Measurements from ENCODE around the gene MCF2L2. TPM values are rescaled to one million over a fixed set of nuclear protein-coding genes. Genes with fewer than 3 reads are reported as not detected.

MCF2L2 gene
- total RNA-seq, 1 donor from 2014 or later = 2.0 TPM

DNA sequence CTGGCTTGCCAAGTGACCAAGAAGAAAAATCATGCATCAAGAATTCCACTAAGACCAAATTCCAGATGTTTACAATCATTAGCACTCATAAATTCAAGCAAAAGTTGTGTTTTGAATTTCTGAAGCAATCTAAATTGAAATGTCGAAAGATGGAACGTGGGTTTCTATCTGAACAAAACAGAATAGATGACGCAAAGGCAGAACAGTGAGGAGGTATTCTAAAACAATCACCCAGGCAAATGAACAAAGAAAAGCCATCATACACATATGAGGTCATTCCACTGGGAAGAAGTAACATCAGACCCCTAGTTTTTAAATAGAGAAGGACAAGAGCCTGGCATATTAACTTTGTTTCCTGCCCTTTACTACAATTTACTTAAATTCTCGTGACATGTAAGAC, 58.0 kb downstream of the MCF2L2 start:
- H3K27me3 ChIP-seq = no peaks in the 10 kb centered on the region
- no peaks in the 10 kb centered on the region for H3K36me3 ChIP-seq
- no peak for DNase-seq (ENCODE audit: extremely low spot score in 2 of 2)
- TF ChIP-seq POLR2AphosphoS5 (IDR thresholded peaks at IDR 0.05; ENCODE audit: insufficient read depth in 1 of 2, low read depth in 1 of 2) (no peak), POLR2A (IDR thresholded peaks at IDR 0.05) (no peak)
- TF ChIP-seq, protein P1, sequence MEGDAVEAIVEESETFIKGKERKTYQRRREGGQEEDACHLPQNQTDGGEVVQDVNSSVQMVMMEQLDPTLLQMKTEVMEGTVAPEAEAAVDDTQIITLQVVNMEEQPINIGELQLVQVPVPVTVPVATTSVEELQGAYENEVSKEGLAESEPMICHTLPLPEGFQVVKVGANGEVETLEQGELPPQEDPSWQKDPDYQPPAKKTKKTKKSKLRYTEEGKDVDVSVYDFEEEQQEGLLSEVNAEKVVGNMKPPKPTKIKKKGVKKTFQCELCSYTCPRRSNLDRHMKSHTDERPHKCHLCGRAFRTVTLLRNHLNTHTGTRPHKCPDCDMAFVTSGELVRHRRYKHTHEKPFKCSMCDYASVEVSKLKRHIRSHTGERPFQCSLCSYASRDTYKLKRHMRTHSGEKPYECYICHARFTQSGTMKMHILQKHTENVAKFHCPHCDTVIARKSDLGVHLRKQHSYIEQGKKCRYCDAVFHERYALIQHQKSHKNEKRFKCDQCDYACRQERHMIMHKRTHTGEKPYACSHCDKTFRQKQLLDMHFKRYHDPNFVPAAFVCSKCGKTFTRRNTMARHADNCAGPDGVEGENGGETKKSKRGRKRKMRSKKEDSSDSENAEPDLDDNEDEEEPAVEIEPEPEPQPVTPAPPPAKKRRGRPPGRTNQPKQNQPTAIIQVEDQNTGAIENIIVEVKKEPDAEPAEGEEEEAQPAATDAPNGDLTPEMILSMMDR (IDR thresholded peaks at IDR 0.05) = no peak
- H3K27ac ChIP-seq = peak overlapping the region; percentile 23
- H3K4me1 ChIP-seq = peaks cover 22% of the 10 kb centered on the region
- H3K9me3 ChIP-seq = no peaks in the 10 kb centered on the region
- intact Hi-C loops (cut with DNase I) = no loop called here
- H3K4me3 ChIP-seq = no peak overlapping the region

DNA sequence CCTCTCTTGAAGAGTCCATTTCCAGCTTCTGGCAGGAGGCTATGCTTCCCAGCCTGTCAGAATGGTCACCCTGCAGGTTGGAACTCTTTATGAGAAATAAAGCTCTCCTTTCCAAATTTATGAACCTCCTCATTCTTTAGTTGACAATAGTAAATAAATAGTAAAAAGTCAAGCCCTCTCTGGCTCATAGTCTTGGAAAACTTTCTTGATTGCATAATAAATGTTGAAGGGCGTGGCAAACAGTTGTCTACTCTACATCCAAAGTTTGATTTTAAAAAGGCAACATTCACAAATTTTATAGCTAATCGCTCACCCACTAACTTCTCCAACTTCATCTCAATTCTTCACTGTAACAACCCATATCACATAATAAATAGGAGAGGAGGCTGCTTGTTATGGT, 58.8 kb downstream of the MCF2L2 start:
- Histone ChIP-seq H3K27ac (no peak overlapping the region), H3K4me3 (no peak overlapping the region), H3K36me3 (no peaks in the 10 kb centered on the region), H3K9me3 (no peaks in the 10 kb centered on the region), H3K4me1 (peaks cover 22% of the 10 kb centered on the region), H3K27me3 (no peaks in the 10 kb centered on the region)
- DNase-seq (ENCODE audit: extremely low spot score in 2 of 2) = no peak
- TF ChIP-seq, protein P1 (IDR thresholded peaks at IDR 0.05) = no peak
- peak in 1 of 2 donors; percentile 28 for TF ChIP-seq POLR2AphosphoS5 (IDR thresholded peaks at IDR 0.05; ENCODE audit: insufficient read depth in 1 of 2, low read depth in 1 of 2)
- intact Hi-C loops (cut with DNase I) = no loop called here

DNA sequence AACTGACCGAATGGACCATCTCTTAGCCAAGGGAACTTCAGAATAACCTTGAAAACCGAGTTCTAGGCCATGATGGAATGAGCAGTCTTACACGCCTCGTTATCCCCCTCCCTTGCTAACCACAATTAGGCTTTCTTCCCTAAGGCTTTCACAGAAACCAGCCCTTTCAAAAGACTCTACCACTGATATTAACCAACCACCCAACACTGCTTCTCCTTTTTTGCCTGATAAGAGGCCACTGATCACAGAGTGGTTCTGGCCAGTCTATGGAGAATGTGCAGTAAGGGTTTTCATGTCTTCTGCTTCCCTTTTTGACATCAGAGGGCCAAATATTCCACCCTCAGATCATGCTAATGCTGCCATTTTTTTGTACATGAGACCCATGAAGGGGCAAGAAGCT, 59.3 kb downstream of the MCF2L2 start:
- no peak overlapping the region for H3K27ac ChIP-seq
- no peak for DNase-seq (ENCODE audit: extremely low spot score in 2 of 2)
- no peaks in the 10 kb centered on the region for H3K36me3 ChIP-seq
- H3K4me1 ChIP-seq = peaks cover 22% of the 10 kb centered on the region
- no peak overlapping the region for H3K4me3 ChIP-seq
- no peaks in the 10 kb centered on the region for H3K9me3 ChIP-seq
- intact Hi-C loops (cut with DNase I) = no loop called here
- H3K27me3 ChIP-seq = no peaks in the 10 kb centered on the region
- no peak for TF ChIP-seq POLR2AphosphoS5 (IDR thresholded peaks at IDR 0.05; ENCODE audit: insufficient read depth in 1 of 2, low read depth in 1 of 2)
- TF ChIP-seq, protein P1 (IDR thresholded peaks at IDR 0.05) = no peak
- TF ChIP-seq POLR2A (IDR thresholded peaks at IDR 0.05) = no peak

DNA sequence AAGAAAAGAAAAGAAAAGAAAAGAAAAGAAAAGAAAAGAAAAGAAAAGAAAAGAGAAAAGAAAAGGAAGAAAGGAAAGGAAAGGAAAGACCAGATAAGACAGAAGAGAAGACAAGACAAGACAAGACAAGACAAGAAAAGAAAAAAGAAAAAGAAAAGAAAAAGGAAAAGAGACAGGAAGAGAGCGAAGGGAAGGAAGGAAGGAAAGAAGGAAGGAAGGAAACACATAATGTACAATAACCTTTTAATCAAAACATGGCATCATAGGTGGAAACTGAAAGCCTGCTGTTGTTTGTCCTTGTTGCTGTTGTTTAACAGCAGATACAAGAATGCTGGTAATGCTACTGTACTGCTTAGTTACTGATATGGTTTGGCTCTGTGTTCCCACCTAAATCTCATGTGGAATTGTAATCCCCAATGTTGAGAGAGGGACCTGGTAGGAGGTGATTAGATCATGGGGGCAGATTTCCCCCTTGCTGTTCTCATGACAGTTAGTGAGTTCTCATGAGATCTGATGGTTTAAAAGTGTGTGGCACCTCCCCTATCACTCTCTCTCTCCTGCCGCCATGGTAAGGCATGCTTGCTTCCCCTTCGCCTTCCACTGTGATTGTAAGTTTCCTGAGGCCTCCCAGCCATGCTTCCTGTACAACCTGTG, 67.3 kb downstream of the MCF2L2 start:
- Histone ChIP-seq H3K27me3 (no peaks in the 10 kb centered on the region), H3K36me3 (no peaks in the 10 kb centered on the region), H3K4me1 (no peaks in the 10 kb centered on the region), H3K9me3 (no peaks in the 10 kb centered on the region), H3K27ac (no peak overlapping the region), H3K4me3 (no peak overlapping the region)
- no peak for TF ChIP-seq POLR2A (IDR thresholded peaks at IDR 0.05)
- no peak for TF ChIP-seq POLR2AphosphoS5 (IDR thresholded peaks at IDR 0.05; ENCODE audit: insufficient read depth in 1 of 2, low read depth in 1 of 2)
- TF ChIP-seq, protein P1 (IDR thresholded peaks at IDR 0.05) = no peak
- no peak for DNase-seq (ENCODE audit: extremely low spot score in 2 of 2)
- intact Hi-C loops (cut with DNase I) = no loop called here

DNA sequence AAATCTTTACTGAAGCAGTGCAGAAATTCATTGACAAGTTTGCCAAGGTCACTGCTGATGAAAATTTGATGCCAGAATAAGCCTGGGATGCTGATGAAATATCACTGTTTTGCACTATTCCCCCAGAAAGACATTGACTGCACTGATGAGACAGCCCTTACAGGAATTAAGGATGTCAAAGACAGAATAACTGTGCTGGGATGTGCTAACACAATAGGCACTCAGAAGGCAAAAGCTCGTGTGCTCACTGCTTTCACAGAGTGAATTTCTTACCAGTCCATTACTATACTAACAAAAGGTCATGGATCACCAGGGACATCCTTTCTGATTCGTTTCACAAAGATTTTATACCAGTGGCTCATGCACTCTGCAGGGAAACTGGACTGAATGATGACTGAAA, 69.4 kb downstream of the MCF2L2 start:
- Histone ChIP-seq H3K36me3 (no peaks in the 10 kb centered on the region), H3K9me3 (no peaks in the 10 kb centered on the region), H3K27ac (no peak overlapping the region), H3K27me3 (no peaks in the 10 kb centered on the region), H3K4me3 (no peak overlapping the region), H3K4me1 (no peaks in the 10 kb centered on the region)
- intact Hi-C loops (cut with DNase I) = no loop called here
- DNase-seq (ENCODE audit: extremely low spot score in 2 of 2) = no peak
- TF ChIP-seq POLR2AphosphoS5 (IDR thresholded peaks at IDR 0.05; ENCODE audit: insufficient read depth in 1 of 2, low read depth in 1 of 2) (no peak), POLR2A (IDR thresholded peaks at IDR 0.05) (no peak)
- TF ChIP-seq, protein P1 (IDR thresholded peaks at IDR 0.05) = no peak

All from vagina (tissue), 2 donors.